GM18858 (cell line): ENCODE measurements around the gene CYP4F2.
"Not testable (repeated sequence)": the region's sequence is repeated elsewhere in the genome, so short reads cannot be mapped to it uniquely, and the experiment has no call there.

Experiments used
- ATAC-seq: cut with Tn5 transposase; IDR thresholded peaks from one replicate; pipeline ENCODE4 v1.9.1; 2021; ENCODE audit not compliant: unreplicated experiment

Gene CYP4F2

GRCh38 chr19:15900504-15900903, 2.6 kb upstream of the CYP4F2 start:
- ATAC-seq = no peak

- not testable (repeated sequence) for ATAC-seq
Measured at GRCh38 chr19:15900032-15900431, 2.2 kb upstream of the CYP4F2 start.

- not testable (repeated sequence) for ATAC-seq
Measured at GRCh38 chr19:15899561-15899960, 1.7 kb upstream of the CYP4F2 start.

- no peak for ATAC-seq
Measured at GRCh38 chr19:15897026-15897737, 692 bp downstream of the CYP4F2 start.

- no peak for ATAC-seq
Measured at GRCh38 chr19:15895876-15896430, 1.9 kb downstream of the CYP4F2 start.

- no peak for ATAC-seq
Measured at GRCh38 chr19:15894359-15894758, 3.5 kb downstream of the CYP4F2 start.

- no peak for ATAC-seq
Measured at GRCh38 chr19:15893477-15893876, 4.4 kb downstream of the CYP4F2 start.

GRCh38 chr19:15892012-15892411, 5.9 kb downstream of the CYP4F2 start:
- no peak for ATAC-seq

GRCh38 chr19:15891434-15891833, 6.4 kb downstream of the CYP4F2 start:
- no peak for ATAC-seq

- ATAC-seq = not testable (repeated sequence)
Measured at GRCh38 chr19:15889339-15889738, 8.5 kb downstream of the CYP4F2 start.

GRCh38 chr19:15885919-15886318, 12.0 kb downstream of the CYP4F2 start:
- no peak for ATAC-seq

GRCh38 chr19:15885167-15885566, 12.7 kb downstream of the CYP4F2 start:
- ATAC-seq = no peak

- ATAC-seq = not testable (repeated sequence)
Measured at GRCh38 chr19:15883329-15883728, 14.5 kb downstream of the CYP4F2 start.

- no peak for ATAC-seq
Measured at GRCh38 chr19:15874821-15875474, 22.9 kb downstream of the CYP4F2 start.

- not testable (repeated sequence) for ATAC-seq
Measured at GRCh38 chr19:15873771-15874170, 24.1 kb downstream of the CYP4F2 start.

- no peak for ATAC-seq
Measured at GRCh38 chr19:15871570-15871969, 26.3 kb downstream of the CYP4F2 start.

- no peak for ATAC-seq
Measured at GRCh38 chr19:15869873-15870272, 28.0 kb downstream of the CYP4F2 start.

- no peak for ATAC-seq
Measured at GRCh38 chr19:15869109-15869555, 28.7 kb downstream of the CYP4F2 start.

- no peak for ATAC-seq
Measured at GRCh38 chr19:15866636-15867035, 31.2 kb downstream of the CYP4F2 start.

- no peak for ATAC-seq
Measured at GRCh38 chr19:15864824-15865223, 33.0 kb downstream of the CYP4F2 start.

GRCh38 chr19:15863272-15863671, 34.6 kb downstream of the CYP4F2 start:
- no peak for ATAC-seq

- no peak for ATAC-seq
Measured at GRCh38 chr19:15862444-15862843, 35.4 kb downstream of the CYP4F2 start.
